SW480 (cell line): ENCODE data around the gene SF3B6.
A peak's percentile ranks its signal among the peaks of the same experiment; 100 is the strongest.
"Not testable (repeated sequence)": the region's sequence is repeated elsewhere in the genome, so short reads cannot be mapped to it uniquely, and the experiment has no call there.

Experiments used
- DNase-seq: peaks from one replicate; pipeline ENCODE4 v3.0.0-alpha.2; 2016; ENCODE audit warnings: low spot score

Gene SF3B6

GRCh38 chr2:24075915-24076848 lies at the start of gene SF3B6:
Gene SF3B6 (minus strand): TSS chr2:24076326. CDS start chr2:24076229, 97 bp downstream.
- DNase-seq, result peak; percentile 100

- peak; percentile 35 for DNase-seq
Observed at GRCh38 chr2:24123922-24124580, 47.9 kb upstream of the SF3B6 start.

- peak; percentile 81 for DNase-seq
Observed at GRCh38 chr2:24123195-24123921, 47.2 kb upstream of the SF3B6 start, which contains the start of the genes FAM228B and PFN4. Gene FAM228B (plus strand): TSS chr2:24123469. CDS start chr2:24124362, 893 bp downstream. Gene PFN4 (minus strand): TSS chr2:24123334. CDS start chr2:24122535, 799 bp downstream.

- DNase-seq, result no peak
Observed at GRCh38 chr2:24122366-24123194, 46.5 kb upstream of the SF3B6 start.

- DNase-seq, result no peak
Observed at GRCh38 chr2:24121469-24121868, 45.3 kb upstream of the SF3B6 start.

- DNase-seq, result no peak
Observed at GRCh38 chr2:24121066-24121465, 44.9 kb upstream of the SF3B6 start.

GRCh38 chr2:24117902-24118301 lies 41.8 kb upstream of the SF3B6 start:
- DNase-seq, result no peak

GRCh38 chr2:24115057-24115456 lies 38.9 kb upstream of the SF3B6 start:
- no peak for DNase-seq

- no peak for DNase-seq
Observed at GRCh38 chr2:24111407-24111901, 35.3 kb upstream of the SF3B6 start.

GRCh38 chr2:24110660-24111303 lies 34.7 kb upstream of the SF3B6 start:
- no peak for DNase-seq

GRCh38 chr2:24109431-24109830 lies 33.3 kb upstream of the SF3B6 start:
- not testable (repeated sequence) for DNase-seq

GRCh38 chr2:24107336-24107735 lies 31.2 kb upstream of the SF3B6 start:
- no peak for DNase-seq

- no peak for DNase-seq
Observed at GRCh38 chr2:24106786-24107185, 30.7 kb upstream of the SF3B6 start.

GRCh38 chr2:24105816-24106215 lies 29.7 kb upstream of the SF3B6 start:
- no peak for DNase-seq

- DNase-seq, result no peak
Observed at GRCh38 chr2:24104906-24105305, 28.8 kb upstream of the SF3B6 start.

GRCh38 chr2:24104110-24104650 lies 28.1 kb upstream of the SF3B6 start:
- DNase-seq, result no peak

- DNase-seq, result no peak
Observed at GRCh38 chr2:24102677-24103076, 26.6 kb upstream of the SF3B6 start.

GRCh38 chr2:24101992-24102391 lies 25.9 kb upstream of the SF3B6 start:
- DNase-seq, result no peak

GRCh38 chr2:24100732-24101131 lies 24.6 kb upstream of the SF3B6 start:
- not testable (repeated sequence) for DNase-seq

- DNase-seq, result not testable (repeated sequence)
Observed at GRCh38 chr2:24095171-24095677, 19.1 kb upstream of the SF3B6 start.
